IMR-90 (cell line): Measurements from ENCODE around the gene FAM168A. TPM values are rescaled to one million over a fixed set of nuclear protein-coding genes. Genes with fewer than 3 reads are reported as not detected.

Experiments
- ATAC-seq: fragments of 200-7000 bp; cut with Tn5 transposase; 2 replicates; pipeline ENCODE4 v1.9.1; 2020; ENCODE audit warnings: low read depth, mild to moderate bottlenecking, moderate library complexity
- BruUV-seq: library from RNA; stranded (reverse); fragments of 400-500 nt; replicated peaks from 2 replicates; lab custom pipeline; 2021; lab: Mats Ljungman, UMichigan
- CTCF ChIA-PET: fragments of 300-600 bp; formaldehyde crosslinking; extraction: SDS; loops from one replicate; lab custom pipeline; 2021; ENCODE audit warnings: antibody characterized with exemption; lab: Yijun Ruan, JAX
- POLR2A ChIA-PET: fragments of 300-600 bp; sonication (Branson Sonifier 250); formaldehyde crosslinking; loops from one replicate; lab custom pipeline; 2022; ENCODE audit warnings: antibody characterized with exemption; ENCODE audit not compliant: unreplicated experiment; lab: Charles Lee
- DNase-seq: peaks from one replicate; pipeline ENCODE4 v3.0.0; 2013
- H2AFZ ChIP-seq: replicated peaks from 2 replicates; pipeline ENCODE3; 2013; ENCODE audit warnings: low read length, mild to moderate bottlenecking; ENCODE audit not compliant: poor library complexity
- H2AK5ac ChIP-seq: 2 replicates; pipeline ENCODE4 v1.6.1; 2013; ENCODE audit warnings: low read depth, low read length, inconsistent platforms
- H2AK9ac ChIP-seq: replicated peaks from 2 replicates; pipeline ENCODE3; 2013; ENCODE audit warnings: mild to moderate bottlenecking, low read depth, low read length, moderate library complexity; ENCODE audit not compliant: poor library complexity
- H2BK120ac ChIP-seq: 2 replicates; pipeline ENCODE4 v1.6.1; 2013; ENCODE audit warnings: low read depth, low read length, inconsistent platforms
- H2BK15ac ChIP-seq: 3 replicates; pipeline ENCODE4 v1.6.1; 2013; ENCODE audit warnings: low read depth, low read length, inconsistent platforms
- H2BK20ac ChIP-seq: 2 replicates; pipeline ENCODE4 v1.6.1; 2013; ENCODE audit warnings: low read depth, mild to moderate bottlenecking, inconsistent platforms, low read length, moderate library complexity
- H2BK5ac ChIP-seq: 2 replicates; pipeline ENCODE4 v1.6.1; 2013; ENCODE audit warnings: mild to moderate bottlenecking, low read depth, low read length, inconsistent platforms; ENCODE audit not compliant: poor library complexity, severe bottlenecking
- H3K14ac ChIP-seq: replicated peaks from 2 replicates; pipeline ENCODE4 v1.6.1; 2013; ENCODE audit warnings: low read depth, low read length, inconsistent platforms
- H3K18ac ChIP-seq: 2 replicates; pipeline ENCODE4 v1.6.1; 2013; ENCODE audit warnings: low read depth, low read length, control low read depth
- H3K23ac ChIP-seq: 2 replicates; pipeline ENCODE4 v1.6.1; 2013; ENCODE audit warnings: low read depth, low read length, inconsistent platforms
- H3K27ac ChIP-seq: 2 replicates; pipeline ENCODE4 v1.5.1; 2013; ENCODE audit warnings: mild to moderate bottlenecking, control low read depth, low read length; ENCODE audit not compliant: insufficient read depth
- H3K27me3 ChIP-seq: 2 replicates; pipeline ENCODE4 v1.6.1; 2013; ENCODE audit warnings: low read length; ENCODE audit not compliant: control insufficient read depth, insufficient read depth
- H3K36me3 ChIP-seq: 2 replicates; pipeline ENCODE4 v1.6.1; 2013; ENCODE audit warnings: low read length, mixed read lengths; ENCODE audit not compliant: control insufficient read depth, insufficient read depth
- H3K4ac ChIP-seq: 2 replicates; pipeline ENCODE4 v1.6.1; 2013; ENCODE audit warnings: low read depth, low read length, inconsistent platforms
- H3K4me1 ChIP-seq: 2 replicates; pipeline ENCODE4 v1.6.1; 2013; ENCODE audit warnings: low read length, mixed read lengths; ENCODE audit not compliant: control insufficient read depth, insufficient read depth
- H3K4me2 ChIP-seq: 2 replicates; pipeline ENCODE4 v1.6.1; 2013; ENCODE audit warnings: low read depth, mild to moderate bottlenecking, control low read depth, low read length, moderate library complexity
- H3K4me3 ChIP-seq: 2 replicates; pipeline ENCODE4 v1.5.1; 2013; ENCODE audit warnings: low read depth, mild to moderate bottlenecking, control low read depth, low read length, moderate library complexity; ENCODE audit not compliant: insufficient read depth
- H3K56ac ChIP-seq: 2 replicates; pipeline ENCODE4 v1.6.1; 2013; ENCODE audit warnings: low read length, inconsistent platforms; ENCODE audit not compliant: insufficient read depth; ENCODE audit errors: extremely low read depth
- H3K79me1 ChIP-seq, 2 experiments: 2 replicates each; pipeline ENCODE4 v1.6.1; 2013; ENCODE audit warnings: low read length in 2 of 2, inconsistent platforms in 1 of 2, low read depth in 1 of 2
- H3K9ac ChIP-seq: 2 replicates; pipeline ENCODE4 v1.6.1; 2013; ENCODE audit warnings: low read depth, low read length, control low read depth
- H3K9me1 ChIP-seq: 2 replicates; pipeline ENCODE4 v1.6.1; 2013; ENCODE audit warnings: low read length, inconsistent platforms; ENCODE audit not compliant: insufficient read depth
- H3K9me3 ChIP-seq: 2 replicates; pipeline ENCODE4 v1.6.1; 2013; ENCODE audit warnings: low read length; ENCODE audit not compliant: control insufficient read depth, insufficient read depth
- H4K20me1 ChIP-seq: 2 replicates; pipeline ENCODE4 v1.6.1; 2013; ENCODE audit warnings: low read length, inconsistent platforms; ENCODE audit not compliant: insufficient read depth
- H4K5ac ChIP-seq: 2 replicates; pipeline ENCODE4 v1.6.1; 2013; ENCODE audit warnings: mild to moderate bottlenecking, low read depth, low read length, control low read depth
- H4K8ac ChIP-seq, 2 experiments: 2 replicates each; pipeline ENCODE4 v1.6.1; 2013; ENCODE audit warnings: low read depth in 2 of 2, low read length in 2 of 2, control low read depth in 1 of 2, inconsistent platforms in 1 of 2
- H4K91ac ChIP-seq: 2 replicates; pipeline ENCODE4 v1.6.1; 2013; ENCODE audit warnings: low read depth, low read length, inconsistent platforms; ENCODE audit not compliant: insufficient read depth
- BHLHE40 ChIP-seq: fragments of 150-350 bp; IDR thresholded peaks from 2 replicates; pipeline ENCODE4 v1.6.1; 2016; ENCODE audit warnings: mild to moderate bottlenecking, low read depth, low read length
- CEBPB ChIP-seq: IDR thresholded peaks from 2 replicates; pipeline ENCODE4 v1.6.1; 2012; ENCODE audit warnings: low read depth, low read length, improper control_type of control experiment
- CHD1 ChIP-seq: IDR thresholded peaks from 2 replicates; pipeline ENCODE4 v1.6.1; 2012; ENCODE audit warnings: low read depth, low read length, improper control_type of control experiment
- FOS ChIP-seq: fragments of 150-350 bp; IDR thresholded peaks from 2 replicates; pipeline ENCODE4 v1.6.1; 2016; ENCODE audit warnings: low read depth, low read length
- MAFK ChIP-seq: IDR thresholded peaks from 2 replicates; pipeline ENCODE4 v1.6.1; 2012; ENCODE audit warnings: low read depth, low read length, improper control_type of control experiment
- MXI1 ChIP-seq: IDR thresholded peaks from 2 replicates; pipeline ENCODE4 v1.6.1; 2012; ENCODE audit warnings: low read depth, mild to moderate bottlenecking, low read length, moderate library complexity, borderline replicate concordance
- NFE2L2 ChIP-seq: fragments of 150-350 bp; IDR thresholded peaks from 2 replicates; pipeline ENCODE4 v1.6.1; 2016; ENCODE audit warnings: low read depth, mild to moderate bottlenecking, low read length
- POLR2A ChIP-seq: IDR thresholded peaks from 2 replicates; pipeline ENCODE4 v1.6.1; 2012; ENCODE audit warnings: mild to moderate bottlenecking, low read depth, low read length
- RAD21 ChIP-seq: IDR thresholded peaks from 2 replicates; pipeline ENCODE4 v1.6.1; 2012; ENCODE audit warnings: low read length, improper control_type of control experiment
- RCOR1 ChIP-seq: IDR thresholded peaks from 2 replicates; pipeline ENCODE4 v1.6.1; 2012; ENCODE audit warnings: mild to moderate bottlenecking, low read length, improper control_type of control experiment; ENCODE audit not compliant: insufficient replicate concordance
- RFX5 ChIP-seq: IDR thresholded peaks from 2 replicates; pipeline ENCODE4 v1.8.0; 2012; ENCODE audit warnings: low read depth, mild to moderate bottlenecking, low read length, moderate library complexity
- SMC3 ChIP-seq: fragments of 150-350 bp; IDR thresholded peaks from 2 replicates; pipeline ENCODE4 v1.6.1; 2016; ENCODE audit warnings: low read depth, mild to moderate bottlenecking, antibody characterized with exemption, low read length, moderate library complexity
- WGBS, 2 experiments: methylation state at CpG; one replicate each; pipeline versions ENCODE4 v1.1.5 to v1.1.7; 2013; ENCODE audit warnings: missing lambda C conversion rate in 2 of 2; ENCODE audit not compliant: insufficient read length in 1 of 2; ENCODE audit errors: extremely low coverage in 2 of 2; 5-methylcytosine and 5-hydroxymethylcytosine counted together
- dilution Hi-C: fragments of 300-500 bp; cut with HindIII; formaldehyde crosslinking; loops from one replicate; pipeline ENCODE4 v1.14.3; 2018; ENCODE audit warnings: low sequenced_read_pairs; ENCODE audit not compliant: unreplicated experiment
- in situ Hi-C: fragments of 300-500 bp; cut with MboI; formaldehyde crosslinking; loops from 3 replicates; pipeline ENCODE4 v1.14.3; 2019; ENCODE audit warnings: low sequenced_read_pairs, inconsistent platforms, mixed read lengths
- intact Hi-C: fragments of 100-400 bp; cut with micrococcal nuclease; formaldehyde crosslinking; loops from 2 replicates; pipeline ENCODE4 v1.10.0; 2022
- polyA plus RNA-seq, 3 experiments: library from polyadenylated mRNA; depleted of rRNA; stranded (reverse); fragments of >200 nt; gene quantifications; 2 replicates each; pipeline ENCODE4 v1.2.3, GENCODE V29; 2012; ENCODE audit warnings: low replicate concordance in 1 of 3
- total RNA-seq: library from RNA; depleted of rRNA; stranded (reverse); fragments of >200 nt; gene quantifications from 2 replicates; pipeline ENCODE4 v1.2.3, GENCODE V29; 2012
- TF ChIP-seq, protein P1 (sequence below): fragments of 150-350 bp; IDR thresholded peaks from 2 replicates; pipeline ENCODE4 v1.6.1; 2016; ENCODE audit warnings: low read depth, mild to moderate bottlenecking, low read length, moderate library complexity, borderline replicate concordance
- TF ChIP-seq, protein P2 (sequence below): conservative IDR thresholded peaks from 2 replicates; pipeline ENCODE4 v1.5.1; 2012; ENCODE audit warnings: mild to moderate bottlenecking, low read depth, low read length, improper control_type of control experiment
- TF ChIP-seq, protein P3 (sequence below): fragments of 150-350 bp; IDR thresholded peaks from 2 replicates; pipeline ENCODE4 v1.6.1; 2017; ENCODE audit warnings: mild to moderate bottlenecking, antibody characterized with exemption, low read length, low read depth

Gene FAM168A
- total and polyA plus RNA-seq, 2 of the 4 experiments (the other 2 are of a cell fraction) = 13.1 to 22.8 TPM

DNA sequence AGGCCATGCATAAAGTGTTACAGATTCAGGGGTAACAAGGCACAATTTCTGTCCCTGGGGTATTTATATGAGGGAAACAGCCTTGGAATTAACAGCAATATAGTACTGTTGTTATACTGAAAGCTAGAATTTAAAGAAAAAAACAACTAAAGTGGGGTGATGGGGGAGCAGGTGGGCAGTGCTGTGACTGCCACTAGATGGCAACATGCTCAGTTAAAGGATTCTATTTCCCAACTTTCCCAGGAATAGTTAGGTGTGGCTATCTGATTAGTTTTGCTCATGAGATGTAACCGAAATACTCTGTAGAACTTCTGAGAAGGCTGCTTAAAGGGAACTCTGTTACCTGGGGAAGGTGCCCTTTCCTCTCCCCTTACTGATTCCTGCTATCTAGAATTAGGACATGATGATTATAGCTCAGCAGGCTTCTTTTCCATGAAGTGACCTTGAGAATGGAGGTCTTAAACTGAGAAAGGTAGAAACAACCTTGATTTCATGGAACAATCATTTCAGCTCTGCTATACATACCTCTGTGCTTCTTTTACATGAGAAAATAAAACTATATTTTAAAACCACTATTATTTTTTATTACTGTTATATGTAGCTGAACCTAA, 119.1 kb downstream of the FAM168A start:
- no peak overlapping the region for H2AFZ ChIP-seq
- no peak overlapping the region for H3K27ac ChIP-seq
- no peak overlapping the region for H4K91ac ChIP-seq
- no TSS peak for BruUV-seq
- H2BK15ac ChIP-seq = no peak overlapping the region
- no peaks in the 10 kb centered on the region for H3K36me3 ChIP-seq
- H4K8ac ChIP-seq = no peak overlapping the region
- peaks cover 3% of the 10 kb centered on the region for H3K4me1 ChIP-seq
- peaks cover 5% of the 10 kb centered on the region; the same call in 1 of the 2 replicates for H4K20me1 ChIP-seq
- no peaks in the 10 kb centered on the region for H3K27me3 ChIP-seq
- no peaks in the 10 kb centered on the region; the same call in 1 of the 2 replicates for H3K9me1 ChIP-seq
- no CpG with 5 or more reads among the region's 1 CpG for WGBS, 2 experiments
- no peak overlapping the region for H2BK20ac ChIP-seq
- H3K23ac ChIP-seq = no peak overlapping the region
- CTCF ChIA-PET = interaction anchor here (0.5 to 3.0 kb wide), 15 partner anchors 11 to 1271 kb away, joined by 3 to 18 read pairs (median 4); no protein-coding TSS in a partner anchor
- intact Hi-C loops (loop anchor here (1.0 to 2.0 kb wide), 2 partner anchors 146 to 182 kb away; no protein-coding TSS in a partner anchor), dilution Hi-C loops (no loop called here), in situ Hi-C loops (no loop called here)
- H3K18ac ChIP-seq = no peak overlapping the region
- H3K56ac ChIP-seq = no peak overlapping the region
- H3K4ac ChIP-seq = no peak overlapping the region
- H2AK5ac ChIP-seq = no peak overlapping the region
- H3K14ac ChIP-seq = no peak overlapping the region
- no peak overlapping the region for H3K4me2 ChIP-seq
- ATAC-seq (peak; percentile 89), DNase-seq (peak; percentile 42)
- POLR2A ChIA-PET = no interaction called here
- no peak overlapping the region for H3K4me3 ChIP-seq
- H3K79me1 ChIP-seq = peaks cover 10 to 13% of the 10 kb centered on the region in 2 experiments; a peak in 3 of 4 replicates
- no peak overlapping the region for H4K5ac ChIP-seq
- H2AK9ac ChIP-seq = no peak overlapping the region
- no peak overlapping the region for H3K9ac ChIP-seq
- H2BK5ac ChIP-seq = no peak overlapping the region
- H2BK120ac ChIP-seq = no peak overlapping the region
- no peaks in the 10 kb centered on the region; the same call in 1 of the 2 replicates for H3K9me3 ChIP-seq
- TF ChIP-seq RFX5 (no peak), CEBPB (peak; percentile 77), NFE2L2 (no peak), FOS (no peak), POLR2A (no peak), SMC3 (peak; percentile 74), RCOR1 (no peak), CHD1 (no peak), MAFK (no peak), MXI1 (no peak), BHLHE40 (no peak), RAD21 (peak; percentile 68)
- TF ChIP-seq, protein P1, sequence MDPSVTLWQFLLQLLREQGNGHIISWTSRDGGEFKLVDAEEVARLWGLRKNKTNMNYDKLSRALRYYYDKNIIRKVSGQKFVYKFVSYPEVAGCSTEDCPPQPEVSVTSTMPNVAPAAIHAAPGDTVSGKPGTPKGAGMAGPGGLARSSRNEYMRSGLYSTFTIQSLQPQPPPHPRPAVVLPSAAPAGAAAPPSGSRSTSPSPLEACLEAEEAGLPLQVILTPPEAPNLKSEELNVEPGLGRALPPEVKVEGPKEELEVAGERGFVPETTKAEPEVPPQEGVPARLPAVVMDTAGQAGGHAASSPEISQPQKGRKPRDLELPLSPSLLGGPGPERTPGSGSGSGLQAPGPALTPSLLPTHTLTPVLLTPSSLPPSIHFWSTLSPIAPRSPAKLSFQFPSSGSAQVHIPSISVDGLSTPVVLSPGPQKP = no peak
- TF ChIP-seq, protein P2, sequence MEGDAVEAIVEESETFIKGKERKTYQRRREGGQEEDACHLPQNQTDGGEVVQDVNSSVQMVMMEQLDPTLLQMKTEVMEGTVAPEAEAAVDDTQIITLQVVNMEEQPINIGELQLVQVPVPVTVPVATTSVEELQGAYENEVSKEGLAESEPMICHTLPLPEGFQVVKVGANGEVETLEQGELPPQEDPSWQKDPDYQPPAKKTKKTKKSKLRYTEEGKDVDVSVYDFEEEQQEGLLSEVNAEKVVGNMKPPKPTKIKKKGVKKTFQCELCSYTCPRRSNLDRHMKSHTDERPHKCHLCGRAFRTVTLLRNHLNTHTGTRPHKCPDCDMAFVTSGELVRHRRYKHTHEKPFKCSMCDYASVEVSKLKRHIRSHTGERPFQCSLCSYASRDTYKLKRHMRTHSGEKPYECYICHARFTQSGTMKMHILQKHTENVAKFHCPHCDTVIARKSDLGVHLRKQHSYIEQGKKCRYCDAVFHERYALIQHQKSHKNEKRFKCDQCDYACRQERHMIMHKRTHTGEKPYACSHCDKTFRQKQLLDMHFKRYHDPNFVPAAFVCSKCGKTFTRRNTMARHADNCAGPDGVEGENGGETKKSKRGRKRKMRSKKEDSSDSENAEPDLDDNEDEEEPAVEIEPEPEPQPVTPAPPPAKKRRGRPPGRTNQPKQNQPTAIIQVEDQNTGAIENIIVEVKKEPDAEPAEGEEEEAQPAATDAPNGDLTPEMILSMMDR = peak; percentile 74
- TF ChIP-seq, protein P3, sequence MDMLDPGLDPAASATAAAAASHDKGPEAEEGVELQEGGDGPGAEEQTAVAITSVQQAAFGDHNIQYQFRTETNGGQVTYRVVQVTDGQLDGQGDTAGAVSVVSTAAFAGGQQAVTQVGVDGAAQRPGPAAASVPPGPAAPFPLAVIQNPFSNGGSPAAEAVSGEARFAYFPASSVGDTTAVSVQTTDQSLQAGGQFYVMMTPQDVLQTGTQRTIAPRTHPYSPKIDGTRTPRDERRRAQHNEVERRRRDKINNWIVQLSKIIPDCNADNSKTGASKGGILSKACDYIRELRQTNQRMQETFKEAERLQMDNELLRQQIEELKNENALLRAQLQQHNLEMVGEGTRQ = no peak
